OCI-M2 (cell line): Measurements from ENCODE around the gene PTGER4.
"Not testable (repeated sequence)": the region's sequence is repeated elsewhere in the genome, so short reads cannot be mapped to it uniquely, and the experiment has no call there.

ENCODE experiments used
- DNase-seq: peaks from one replicate; lab custom pipeline; 2025; ENCODE audit not compliant: unreplicated experiment; lab: John Stamatoyannopoulos, UW

PTGER4 gene

DNA sequence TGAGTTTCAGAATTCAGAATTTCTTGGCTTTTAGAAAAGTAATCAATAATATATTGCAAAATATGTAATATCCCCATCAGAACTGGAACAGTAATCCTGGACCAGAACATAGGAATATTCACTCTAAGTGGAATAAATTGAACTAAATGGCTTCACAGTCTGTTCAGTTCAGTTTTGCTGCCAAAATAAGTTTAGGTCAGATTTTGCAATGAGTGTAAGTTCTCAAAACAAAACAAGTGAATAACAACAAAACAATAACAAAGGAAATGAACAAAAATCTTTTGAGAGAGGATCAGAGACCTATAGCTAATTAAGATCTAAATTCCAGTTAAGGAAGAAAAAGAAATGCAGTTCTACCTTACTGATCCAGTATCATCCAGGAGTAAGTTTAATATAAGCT lies 9.3 kb downstream of the PTGER4 start:
- DNase-seq, result no peak

DNA sequence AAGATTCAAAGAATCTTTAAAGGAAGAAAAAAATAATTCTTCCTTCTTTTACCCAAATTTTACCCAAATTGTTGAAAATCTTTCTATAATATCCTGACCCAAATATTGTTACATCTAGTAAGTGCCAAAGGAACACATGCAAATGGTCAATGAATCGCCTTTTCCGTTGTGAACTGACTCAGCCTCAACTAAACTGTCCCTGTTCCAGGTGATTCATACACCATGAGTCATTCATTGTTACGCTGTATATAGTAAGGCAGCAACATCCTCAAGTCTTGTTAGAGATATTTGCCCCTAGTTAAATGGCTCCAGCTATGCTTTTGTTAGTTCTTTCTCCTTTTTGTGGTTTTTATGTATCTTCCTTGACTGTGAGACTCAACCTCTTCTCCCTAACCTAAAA lies 9.7 kb downstream of the PTGER4 start:
- DNase-seq, result no peak

DNA sequence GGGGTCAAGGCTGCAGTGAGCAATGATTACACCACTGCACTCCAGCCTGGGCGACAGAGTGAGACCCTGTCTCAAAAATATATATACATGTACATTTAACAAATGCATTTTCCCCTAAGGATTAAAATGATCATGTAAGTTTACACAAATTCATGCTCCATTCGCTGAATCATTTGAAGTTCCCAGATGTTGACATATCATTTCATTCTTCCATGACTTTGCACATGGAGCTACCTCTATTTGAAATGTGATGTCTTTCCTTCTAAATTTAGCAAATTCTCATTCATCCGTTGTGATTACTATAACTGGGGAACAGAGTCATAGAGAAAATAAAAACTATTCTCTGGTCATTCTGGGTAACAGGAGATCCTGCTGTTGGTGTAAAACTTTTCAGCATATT lies 10.6 kb downstream of the PTGER4 start:
- DNase-seq, result no peak

DNA sequence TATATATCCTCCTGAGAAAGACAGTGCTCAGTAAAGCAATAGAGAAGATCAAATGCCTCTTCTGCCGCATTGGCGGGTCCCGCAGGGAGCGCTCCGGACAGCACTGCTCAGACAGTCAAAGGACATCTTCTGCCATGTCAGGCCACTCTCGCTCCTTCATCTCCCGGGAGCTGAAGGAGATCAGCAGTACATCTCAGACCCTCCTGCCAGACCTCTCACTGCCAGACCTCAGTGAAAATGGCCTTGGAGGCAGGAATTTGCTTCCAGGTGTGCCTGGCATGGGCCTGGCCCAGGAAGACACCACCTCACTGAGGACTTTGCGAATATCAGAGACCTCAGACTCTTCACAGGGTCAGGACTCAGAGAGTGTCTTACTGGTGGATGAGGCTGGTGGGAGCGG lies 12.2 kb downstream of the PTGER4 start:
- DNase-seq, result no peak

DNA sequence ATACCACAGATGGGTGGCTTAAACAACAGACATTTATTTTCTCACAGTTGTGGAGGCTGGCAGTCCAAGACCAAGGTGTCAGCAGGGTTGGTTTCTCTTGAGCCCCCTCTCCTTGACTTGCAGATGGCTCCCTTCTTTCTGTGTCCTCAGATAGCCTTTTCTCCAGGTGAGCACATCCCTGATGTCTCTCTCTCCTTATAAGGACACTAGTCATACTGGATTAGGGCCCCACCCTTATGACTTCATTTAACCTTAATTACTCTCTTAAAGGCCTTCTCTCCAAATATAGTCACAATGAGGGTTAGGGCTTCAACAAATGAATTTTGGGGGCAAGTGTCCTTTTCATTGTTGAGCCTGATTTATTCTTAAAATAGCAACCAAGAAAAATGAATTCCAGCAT lies 14.7 kb downstream of the PTGER4 start:
- DNase-seq, result no peak

DNA sequence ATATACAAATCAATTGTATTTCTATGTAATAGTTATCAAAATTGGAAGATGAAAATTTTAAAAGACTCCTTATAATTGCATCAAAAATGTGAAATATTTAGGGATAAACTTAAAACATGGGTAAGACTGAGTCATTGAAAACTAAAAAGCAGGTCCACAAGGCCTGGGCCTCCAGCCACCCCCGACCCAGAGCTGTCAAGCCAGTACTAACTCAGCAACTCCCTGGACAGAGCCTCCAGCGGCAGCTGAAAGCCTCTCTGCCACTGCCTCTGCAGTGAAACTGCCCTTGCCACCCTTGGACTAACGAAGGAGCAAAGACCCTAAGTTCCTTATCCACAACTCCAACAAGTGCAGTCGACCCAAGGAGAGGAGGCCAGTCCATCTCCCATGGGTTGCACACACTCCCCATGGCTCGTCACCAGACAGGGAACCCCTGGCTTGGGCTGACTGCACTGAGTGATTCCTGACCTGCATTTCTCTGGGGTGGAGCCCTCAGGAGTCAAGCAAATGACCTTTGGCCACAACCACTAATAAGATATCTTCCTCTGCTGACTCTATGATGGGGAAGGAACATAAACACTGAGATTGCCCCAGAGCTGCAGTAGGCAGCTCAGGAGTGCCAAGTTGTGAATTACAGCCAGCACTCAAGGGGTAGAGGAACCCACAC lies 20.5 kb downstream of the PTGER4 start:
- DNase-seq, result no peak

DNA sequence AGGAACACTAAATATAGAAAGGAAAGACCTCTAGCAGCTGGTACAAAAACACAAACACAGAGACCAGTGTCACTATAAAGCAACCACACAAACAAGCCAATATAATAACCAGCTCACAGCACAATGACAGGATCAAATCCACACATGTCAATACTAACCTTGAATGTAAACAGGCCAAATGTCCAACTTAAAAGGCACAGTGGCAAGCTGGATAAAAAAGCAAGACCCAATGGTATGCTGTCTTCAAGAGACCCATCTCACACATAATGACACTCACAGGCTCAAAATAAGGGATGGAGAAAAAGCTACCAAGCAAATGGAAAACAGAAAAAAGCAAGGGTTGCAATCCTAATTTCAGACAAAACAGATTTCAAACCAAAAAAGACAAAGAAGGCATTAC lies 22.3 kb downstream of the PTGER4 start:
- not testable (repeated sequence) for DNase-seq

DNA sequence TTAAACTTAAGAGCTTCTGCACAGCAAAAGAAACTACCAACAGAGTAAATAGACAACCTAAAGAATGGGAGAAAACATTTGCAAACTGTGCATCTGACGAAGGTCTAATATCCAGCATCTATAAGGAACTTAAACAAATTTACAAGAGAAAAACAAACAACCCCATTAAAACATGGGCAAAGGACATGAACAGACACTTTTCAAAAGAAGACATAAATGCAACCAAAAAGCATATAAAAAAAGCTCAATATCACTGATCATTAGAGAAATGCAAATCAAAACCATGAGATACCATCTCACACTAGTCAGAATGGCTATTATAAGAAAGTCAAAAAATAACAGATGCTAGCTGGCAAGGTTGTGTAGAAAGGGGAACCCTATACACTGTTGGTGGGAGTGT lies 25.8 kb downstream of the PTGER4 start:
- DNase-seq, result not testable (repeated sequence)

DNA sequence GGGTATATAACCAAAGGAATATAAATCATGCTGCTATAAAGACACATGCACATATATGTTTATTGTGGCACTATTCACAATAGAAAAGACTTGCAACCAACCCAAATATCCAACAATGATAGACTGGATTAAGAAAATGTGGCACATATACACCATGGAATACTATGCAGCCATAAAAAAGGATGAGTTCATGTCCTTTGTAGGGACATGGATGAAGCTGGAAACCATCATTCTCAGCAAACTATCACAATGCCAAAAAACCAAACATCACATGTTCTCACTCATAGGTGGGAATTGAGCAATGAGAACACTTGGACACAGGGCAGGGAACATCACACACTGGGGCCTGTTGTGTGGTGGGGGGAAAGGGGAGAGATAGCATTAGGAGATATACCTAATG lies 30.9 kb downstream of the PTGER4 start:
- DNase-seq, result not testable (repeated sequence)

DNA sequence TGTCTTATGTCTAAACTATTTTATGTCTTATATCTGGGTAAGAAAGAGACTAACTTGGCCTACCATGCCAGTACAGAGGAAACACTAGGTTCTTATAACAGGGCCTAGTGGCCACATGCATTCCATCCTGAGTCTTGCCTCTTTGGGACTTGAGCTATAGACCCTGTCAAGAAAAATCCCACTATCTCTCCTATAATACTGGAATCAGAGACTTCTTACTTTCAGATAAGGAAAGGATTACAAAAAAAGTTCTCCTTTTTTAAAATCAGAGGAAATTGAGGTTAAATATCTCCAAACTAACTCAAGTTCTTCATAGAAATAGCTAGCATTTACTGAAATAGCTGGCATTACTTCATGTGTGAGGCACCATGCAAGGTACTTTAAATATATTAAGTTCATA lies 34.3 kb downstream of the PTGER4 start:
- DNase-seq, result no peak

DNA sequence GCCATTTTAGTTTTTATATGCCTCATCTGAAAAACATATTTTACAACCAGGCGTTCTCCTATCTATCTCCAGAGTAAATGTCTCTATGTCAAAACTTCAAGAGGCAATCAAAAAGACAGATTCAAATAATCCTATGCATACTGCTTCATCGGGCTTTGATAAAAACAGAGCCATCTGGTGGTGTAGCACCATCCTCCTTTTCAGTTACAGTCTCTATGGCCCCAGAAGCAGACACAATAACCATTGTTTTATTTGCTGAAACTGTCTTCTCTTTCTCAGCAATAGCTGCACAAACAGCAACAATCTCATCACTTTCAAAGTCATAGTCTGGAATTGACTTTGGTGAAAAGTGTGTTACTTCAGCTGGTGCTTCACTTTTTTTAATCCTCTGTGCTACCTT lies 36.3 kb downstream of the PTGER4 start:
- no peak for DNase-seq

DNA sequence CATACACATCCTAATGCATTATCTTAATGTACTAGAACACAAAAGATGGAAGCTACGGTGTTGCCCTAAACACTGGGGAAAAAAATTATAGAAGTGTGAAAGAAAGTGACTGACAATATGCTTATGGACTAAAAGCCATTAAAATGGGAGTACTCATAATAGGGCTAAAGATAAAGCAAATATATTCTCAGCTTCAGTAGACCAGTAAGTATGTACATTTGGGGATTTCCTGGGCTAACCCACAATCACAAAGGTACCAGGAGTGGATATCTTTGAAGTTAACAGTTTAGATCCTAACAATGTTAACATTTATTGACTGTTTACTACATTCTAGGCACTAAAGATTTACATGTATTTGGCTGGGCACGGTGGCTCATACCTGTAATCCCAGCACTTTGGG lies 36.9 kb downstream of the PTGER4 start:
- DNase-seq, result no peak

DNA sequence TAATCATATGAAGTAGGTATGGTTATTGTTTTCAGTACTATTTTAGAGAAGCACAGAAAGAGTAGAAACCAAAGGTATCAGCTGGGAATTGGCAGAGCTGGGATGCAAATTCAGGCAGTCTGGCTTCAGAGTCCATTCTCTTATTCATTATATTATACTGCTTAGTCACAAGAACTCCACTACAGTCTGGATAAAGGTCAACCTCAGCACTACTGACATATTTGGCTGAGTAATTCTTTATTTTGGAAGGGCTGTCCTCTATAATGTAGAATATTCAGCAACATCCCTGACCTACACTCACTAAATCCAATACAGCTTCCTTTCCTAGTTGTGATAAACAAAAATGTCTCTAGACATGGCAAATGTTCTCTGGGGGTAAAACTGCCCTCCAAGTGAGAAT lies 37.6 kb downstream of the PTGER4 start:
- no peak for DNase-seq

DNA sequence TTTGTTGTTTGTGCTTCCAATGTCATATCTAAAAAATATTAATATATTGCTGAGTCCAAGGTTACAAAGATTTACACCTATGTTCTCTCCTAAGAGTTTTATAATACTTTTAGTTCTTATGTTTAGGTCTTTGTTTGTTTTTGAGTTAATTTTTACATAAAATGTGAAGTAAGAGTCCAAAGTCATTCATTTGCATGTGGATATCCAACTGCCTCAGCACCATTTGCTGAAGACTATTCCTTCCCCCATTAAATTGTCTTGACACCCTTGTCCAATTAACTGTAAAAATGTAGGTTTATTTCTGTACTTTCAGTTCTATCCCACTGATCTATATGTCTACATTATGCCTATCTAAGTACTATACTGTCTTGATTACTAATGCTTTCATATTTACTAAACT lies 40.4 kb downstream of the PTGER4 start:
- no peak for DNase-seq

DNA sequence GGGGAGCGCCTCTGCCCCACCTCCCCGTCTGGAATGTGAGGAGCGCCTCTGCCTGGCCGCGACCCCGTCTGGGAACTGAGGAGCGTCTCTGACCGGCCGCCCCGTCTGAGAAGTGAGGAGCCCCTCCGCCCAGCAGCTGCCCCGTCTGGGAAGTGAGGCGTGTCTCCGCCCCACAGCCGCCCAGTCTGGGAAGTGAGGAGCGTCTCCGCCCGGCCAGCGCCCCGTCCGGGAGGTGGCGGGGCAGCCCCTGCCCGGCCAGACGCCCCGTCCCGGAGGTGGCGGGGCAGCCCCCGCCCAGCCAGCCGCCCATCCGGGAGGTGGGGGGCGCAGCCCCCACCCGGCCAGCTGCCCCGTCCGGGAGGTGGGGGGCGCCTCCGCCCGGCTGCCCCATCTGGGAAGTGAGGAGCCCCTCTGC lies 42.8 kb downstream of the PTGER4 start:
- not testable (repeated sequence) for DNase-seq

DNA sequence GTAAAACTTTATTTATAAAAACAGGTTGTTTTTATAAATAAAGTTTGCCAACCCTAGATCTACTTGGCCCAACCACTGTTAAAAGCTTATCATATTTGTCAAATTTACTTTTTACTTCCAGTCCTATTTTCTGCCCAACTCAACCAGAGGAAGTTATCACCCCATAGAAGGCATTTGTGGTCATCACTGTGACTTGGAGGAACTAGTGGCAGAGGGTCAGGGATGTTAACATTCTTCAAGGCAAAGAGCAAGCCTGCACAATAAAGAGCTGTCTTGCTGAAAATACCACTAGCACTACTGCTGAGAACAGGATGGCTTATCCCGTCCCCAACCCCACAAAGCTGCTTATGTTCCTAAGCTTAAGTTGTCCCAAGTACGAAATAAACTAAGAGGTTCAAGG lies 53.7 kb downstream of the PTGER4 start:
- no peak for DNase-seq

DNA sequence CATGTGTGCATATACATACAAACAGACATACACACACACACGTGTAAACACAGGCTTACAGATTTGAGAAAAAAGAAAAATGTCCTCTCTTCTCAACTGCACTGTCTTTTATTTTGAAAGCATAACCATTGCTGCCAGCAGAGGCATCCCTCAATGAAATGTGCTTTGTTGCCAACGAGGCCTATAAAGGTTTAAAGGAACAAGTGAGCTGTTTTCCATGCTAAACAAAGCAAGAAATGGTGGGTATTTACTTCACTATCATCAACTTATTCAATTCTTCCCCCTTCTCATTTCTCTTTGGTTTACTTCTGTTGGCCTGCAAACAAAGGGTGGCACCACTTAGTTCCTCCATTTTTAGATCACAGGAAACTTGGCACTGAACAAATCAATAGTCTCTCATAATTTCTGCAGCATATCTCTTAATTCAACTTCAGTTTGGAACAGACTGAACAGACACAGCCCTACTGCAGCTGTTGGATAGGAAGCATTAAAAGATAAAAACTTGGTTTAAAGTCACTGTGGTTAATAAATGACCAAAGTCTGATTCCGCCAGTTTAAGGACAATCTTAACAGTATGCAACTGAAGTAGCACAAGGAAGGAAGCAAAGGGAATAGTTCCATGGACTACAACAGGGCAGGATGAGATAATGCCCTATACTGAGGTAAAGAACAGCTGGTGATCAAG lies 54.3 kb downstream of the PTGER4 start:
- no peak for DNase-seq

DNA sequence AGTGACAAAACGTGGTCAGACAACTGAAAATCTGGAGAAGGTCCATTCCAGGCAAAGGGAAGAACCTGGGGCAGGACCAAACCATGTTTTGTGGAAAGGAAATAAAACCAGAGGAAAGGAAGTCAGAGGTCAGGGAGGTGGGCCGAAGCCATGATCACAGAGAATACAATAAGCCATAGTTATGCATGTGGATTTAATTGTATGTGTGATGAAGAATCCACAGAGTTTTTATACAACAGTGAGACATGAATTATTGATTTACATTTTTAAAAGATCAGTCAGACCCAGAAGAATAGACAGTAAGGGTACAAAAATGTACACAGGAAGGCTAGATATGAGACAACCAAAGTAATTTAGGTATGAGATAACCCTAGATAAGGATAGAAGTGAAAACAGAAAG lies 55.3 kb downstream of the PTGER4 start:
- no peak for DNase-seq

DNA sequence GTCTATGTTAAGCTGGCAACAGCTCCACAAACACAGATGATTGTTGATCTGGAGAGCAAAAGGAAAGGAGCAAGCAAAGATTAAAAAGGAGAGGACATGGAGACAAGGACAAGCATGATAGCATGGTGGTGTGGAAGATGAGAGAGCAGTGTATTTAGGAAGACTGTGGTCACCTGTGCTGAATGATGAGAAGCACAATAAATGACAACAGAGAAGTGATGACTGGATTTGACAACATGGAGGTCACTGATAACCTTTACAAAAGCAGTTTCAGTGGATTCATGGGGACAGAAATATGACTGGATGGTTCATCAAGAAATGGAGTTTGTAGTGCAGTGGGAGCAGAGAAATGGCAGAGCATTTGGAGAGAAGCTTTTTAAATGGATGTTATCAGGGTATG lies 55.9 kb downstream of the PTGER4 start:
- no peak for DNase-seq

DNA sequence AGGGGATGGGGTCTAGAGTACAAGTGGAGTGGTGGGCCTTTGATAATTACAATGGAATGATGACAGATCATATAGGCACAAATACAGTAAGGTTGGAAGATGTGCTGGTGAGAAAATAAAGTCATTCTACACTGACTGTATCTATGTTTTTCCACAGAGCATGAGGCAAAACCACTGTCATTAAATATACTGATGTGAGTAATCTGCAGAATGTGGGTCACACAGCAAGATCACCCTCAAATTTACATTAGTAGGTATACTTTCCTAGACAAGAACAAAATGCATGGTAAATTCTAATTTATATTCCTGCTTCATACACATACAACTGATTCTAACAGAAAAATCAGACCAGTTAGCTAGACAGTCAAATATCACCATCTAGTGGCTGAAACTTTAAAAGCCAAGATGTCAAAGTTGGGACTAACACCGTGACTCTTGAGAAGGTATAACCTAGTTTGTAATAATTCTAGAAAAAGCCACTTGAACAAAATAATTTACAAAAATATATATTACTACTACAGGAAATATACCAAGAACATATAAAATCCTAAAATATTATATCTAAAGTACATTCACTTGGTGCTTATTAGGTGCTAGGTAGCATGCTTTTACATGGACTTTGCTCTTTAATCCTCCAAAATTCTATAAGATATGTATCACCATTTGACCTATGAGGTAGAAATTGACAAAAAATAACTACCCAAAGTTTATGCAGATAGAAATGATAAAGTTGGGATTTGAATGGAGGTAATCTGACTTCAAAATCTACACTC lies 56.6 kb downstream of the PTGER4 start:
- no peak for DNase-seq

DNA sequence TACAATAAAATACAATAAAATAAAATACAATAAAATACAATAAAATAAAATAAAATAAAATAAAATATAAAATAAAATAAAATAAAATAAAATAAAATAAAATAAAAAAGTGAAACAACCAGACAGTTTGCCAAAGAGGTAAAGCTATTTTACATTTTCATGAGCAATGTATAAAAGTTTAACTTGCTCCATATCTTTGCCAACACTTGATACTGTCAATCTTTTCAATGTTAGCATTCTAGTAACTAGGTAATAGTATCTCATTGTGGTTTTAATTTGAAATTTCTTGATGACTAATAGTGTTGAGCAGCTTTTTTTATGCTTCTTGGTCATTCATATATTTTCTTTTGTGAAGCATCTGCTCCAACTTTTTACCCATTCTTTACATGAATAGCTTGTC lies 58.8 kb downstream of the PTGER4 start:
- DNase-seq, result no peak
